HL-60 (cell line): ENCODE measurements around the gene AADACL3.
"Not testable (repeated sequence)": the region's sequence is repeated elsewhere in the genome, so short reads cannot be mapped to it uniquely, and the experiment has no call there.

ENCODE experiments used
- DNase-seq, 2 experiments: peaks; one replicate each; pipeline ENCODE4 v3.0.0-alpha.2; 2010 to 2020; ENCODE audit warnings: low read depth in 1 of 2, low spot score in 1 of 2
- H3K27ac ChIP-seq: fragments of 250-450 bp; sonication (Bioruptor Pico); replicated peaks from 2 replicates; pipeline ENCODE4 v1.5.1; 2020; ENCODE audit warnings: mild to moderate bottlenecking, moderate library complexity
- H3K27me3 ChIP-seq: fragments of 250-450 bp; sonication (Bioruptor Pico); 2 replicates; pipeline ENCODE4 v1.5.1; 2021; ENCODE audit warnings: mild to moderate bottlenecking, moderate library complexity; ENCODE audit not compliant: insufficient read depth, poor library complexity, severe bottlenecking
- H3K4me3 ChIP-seq: replicated peaks from 2 replicates; pipeline ENCODE4 v1.5.1; 2011; ENCODE audit warnings: mild to moderate bottlenecking, control low read depth, low read length; ENCODE audit not compliant: insufficient read depth
- GABPA ChIP-seq: IDR thresholded peaks from 2 replicates; pipeline ENCODE4 v1.6.1; 2012; ENCODE audit warnings: low read depth
- POLR2AphosphoS5 ChIP-seq: IDR thresholded peaks from 2 replicates; pipeline ENCODE4 v1.6.1; 2012; ENCODE audit warnings: low read depth
- SPI1 ChIP-seq: IDR thresholded peaks from 2 replicates; pipeline ENCODE4 v1.6.1; 2012; ENCODE audit warnings: low read depth, mild to moderate bottlenecking, borderline replicate concordance
- TF ChIP-seq, protein P1 (sequence below): IDR thresholded peaks from one replicate; pipeline ENCODE4 v1.5.1; 2011; ENCODE audit warnings: low read length, control low read depth, inconsistent platforms; ENCODE audit not compliant: insufficient read depth
- TF ChIP-seq, protein P2 (sequence below): IDR thresholded peaks from 2 replicates; pipeline ENCODE4 v1.6.1; 2012; ENCODE audit warnings: low read depth; ENCODE audit not compliant: insufficient replicate concordance

The AADACL3 gene

DNA sequence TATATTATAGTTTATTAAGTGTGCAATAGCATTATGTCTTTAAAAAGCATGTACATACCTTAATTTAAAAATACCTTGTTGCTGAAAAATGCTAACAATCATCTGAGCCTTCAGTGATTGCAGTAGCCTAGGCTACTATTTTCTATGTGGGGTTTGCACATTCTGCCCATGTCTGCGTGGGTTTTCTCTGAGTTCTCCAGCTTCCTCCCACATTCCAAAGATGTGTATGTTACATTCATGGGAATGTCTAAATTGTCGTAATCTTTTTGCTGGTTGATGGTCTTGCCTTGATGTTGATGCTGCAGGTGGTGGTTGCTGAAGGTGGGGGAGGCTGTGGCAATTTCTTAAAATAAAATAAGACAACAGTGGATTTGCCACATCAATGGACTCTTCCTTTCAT is 12.5 kb downstream of the AADACL3 start:
- H3K4me3 ChIP-seq, result no peak overlapping the region
- H3K27me3 ChIP-seq, result peaks cover under 1% of the 10 kb centered on the region
- no peak overlapping the region for H3K27ac ChIP-seq
- DNase-seq, result no peak
- TF ChIP-seq POLR2AphosphoS5 (no peak), GABPA (no peak), SPI1 (no peak)
- TF ChIP-seq, protein P1, sequence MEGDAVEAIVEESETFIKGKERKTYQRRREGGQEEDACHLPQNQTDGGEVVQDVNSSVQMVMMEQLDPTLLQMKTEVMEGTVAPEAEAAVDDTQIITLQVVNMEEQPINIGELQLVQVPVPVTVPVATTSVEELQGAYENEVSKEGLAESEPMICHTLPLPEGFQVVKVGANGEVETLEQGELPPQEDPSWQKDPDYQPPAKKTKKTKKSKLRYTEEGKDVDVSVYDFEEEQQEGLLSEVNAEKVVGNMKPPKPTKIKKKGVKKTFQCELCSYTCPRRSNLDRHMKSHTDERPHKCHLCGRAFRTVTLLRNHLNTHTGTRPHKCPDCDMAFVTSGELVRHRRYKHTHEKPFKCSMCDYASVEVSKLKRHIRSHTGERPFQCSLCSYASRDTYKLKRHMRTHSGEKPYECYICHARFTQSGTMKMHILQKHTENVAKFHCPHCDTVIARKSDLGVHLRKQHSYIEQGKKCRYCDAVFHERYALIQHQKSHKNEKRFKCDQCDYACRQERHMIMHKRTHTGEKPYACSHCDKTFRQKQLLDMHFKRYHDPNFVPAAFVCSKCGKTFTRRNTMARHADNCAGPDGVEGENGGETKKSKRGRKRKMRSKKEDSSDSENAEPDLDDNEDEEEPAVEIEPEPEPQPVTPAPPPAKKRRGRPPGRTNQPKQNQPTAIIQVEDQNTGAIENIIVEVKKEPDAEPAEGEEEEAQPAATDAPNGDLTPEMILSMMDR, result no peak
- TF ChIP-seq, protein P2, sequence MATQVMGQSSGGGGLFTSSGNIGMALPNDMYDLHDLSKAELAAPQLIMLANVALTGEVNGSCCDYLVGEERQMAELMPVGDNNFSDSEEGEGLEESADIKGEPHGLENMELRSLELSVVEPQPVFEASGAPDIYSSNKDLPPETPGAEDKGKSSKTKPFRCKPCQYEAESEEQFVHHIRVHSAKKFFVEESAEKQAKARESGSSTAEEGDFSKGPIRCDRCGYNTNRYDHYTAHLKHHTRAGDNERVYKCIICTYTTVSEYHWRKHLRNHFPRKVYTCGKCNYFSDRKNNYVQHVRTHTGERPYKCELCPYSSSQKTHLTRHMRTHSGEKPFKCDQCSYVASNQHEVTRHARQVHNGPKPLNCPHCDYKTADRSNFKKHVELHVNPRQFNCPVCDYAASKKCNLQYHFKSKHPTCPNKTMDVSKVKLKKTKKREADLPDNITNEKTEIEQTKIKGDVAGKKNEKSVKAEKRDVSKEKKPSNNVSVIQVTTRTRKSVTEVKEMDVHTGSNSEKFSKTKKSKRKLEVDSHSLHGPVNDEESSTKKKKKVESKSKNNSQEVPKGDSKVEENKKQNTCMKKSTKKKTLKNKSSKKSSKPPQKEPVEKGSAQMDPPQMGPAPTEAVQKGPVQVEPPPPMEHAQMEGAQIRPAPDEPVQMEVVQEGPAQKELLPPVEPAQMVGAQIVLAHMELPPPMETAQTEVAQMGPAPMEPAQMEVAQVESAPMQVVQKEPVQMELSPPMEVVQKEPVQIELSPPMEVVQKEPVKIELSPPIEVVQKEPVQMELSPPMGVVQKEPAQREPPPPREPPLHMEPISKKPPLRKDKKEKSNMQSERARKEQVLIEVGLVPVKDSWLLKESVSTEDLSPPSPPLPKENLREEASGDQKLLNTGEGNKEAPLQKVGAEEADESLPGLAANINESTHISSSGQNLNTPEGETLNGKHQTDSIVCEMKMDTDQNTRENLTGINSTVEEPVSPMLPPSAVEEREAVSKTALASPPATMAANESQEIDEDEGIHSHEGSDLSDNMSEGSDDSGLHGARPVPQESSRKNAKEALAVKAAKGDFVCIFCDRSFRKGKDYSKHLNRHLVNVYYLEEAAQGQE, result no peak

DNA sequence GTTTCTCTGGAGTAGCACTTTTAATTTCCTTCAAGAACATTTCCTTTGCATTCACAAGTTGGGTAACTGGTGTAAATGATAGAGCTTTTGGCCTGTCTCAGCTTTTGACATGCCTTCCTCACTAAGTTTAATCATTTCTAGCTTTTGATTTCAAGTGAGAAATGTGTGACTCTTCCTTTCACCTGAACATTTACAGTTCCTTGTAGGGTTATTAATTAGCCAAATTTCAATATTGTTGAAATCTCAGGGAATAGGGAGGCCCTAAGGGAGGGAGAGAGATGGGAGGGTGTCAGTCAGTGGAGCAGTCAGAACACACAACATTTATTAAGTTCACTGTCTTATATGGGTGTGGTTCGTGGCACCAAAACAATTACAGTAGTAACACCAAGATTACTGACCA is 14.2 kb downstream of the AADACL3 start:
- no peak for DNase-seq
- Histone ChIP-seq H3K4me3 (no peak overlapping the region), H3K27ac (no peak overlapping the region), H3K27me3 (peaks cover 8% of the 10 kb centered on the region)
- TF ChIP-seq GABPA (no peak), SPI1 (no peak), POLR2AphosphoS5 (no peak)
- TF ChIP-seq, protein P1, result no peak
- TF ChIP-seq, protein P2, result no peak

DNA sequence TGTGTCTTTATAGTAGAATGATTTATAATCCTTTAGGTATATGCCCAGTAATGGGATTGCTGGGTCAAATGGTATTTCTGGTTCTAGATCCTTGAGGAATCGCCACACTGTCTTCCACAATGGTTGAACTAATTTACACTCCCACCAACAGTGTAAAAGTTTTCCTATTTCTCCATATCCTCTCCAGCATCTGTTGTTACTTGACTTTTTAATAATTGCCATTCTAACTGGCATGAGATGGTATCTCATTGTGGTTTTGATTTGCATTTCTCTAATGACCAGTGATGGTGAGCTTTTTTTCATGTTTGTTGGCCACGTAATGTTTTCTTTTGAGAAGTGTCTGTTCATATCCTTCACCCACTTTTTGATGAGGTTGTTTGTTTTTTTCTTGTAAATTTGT is 15.2 kb downstream of the AADACL3 start:
- not testable (repeated sequence) for H3K27me3 ChIP-seq, H3K27ac ChIP-seq, H3K4me3 ChIP-seq, DNase-seq

DNA sequence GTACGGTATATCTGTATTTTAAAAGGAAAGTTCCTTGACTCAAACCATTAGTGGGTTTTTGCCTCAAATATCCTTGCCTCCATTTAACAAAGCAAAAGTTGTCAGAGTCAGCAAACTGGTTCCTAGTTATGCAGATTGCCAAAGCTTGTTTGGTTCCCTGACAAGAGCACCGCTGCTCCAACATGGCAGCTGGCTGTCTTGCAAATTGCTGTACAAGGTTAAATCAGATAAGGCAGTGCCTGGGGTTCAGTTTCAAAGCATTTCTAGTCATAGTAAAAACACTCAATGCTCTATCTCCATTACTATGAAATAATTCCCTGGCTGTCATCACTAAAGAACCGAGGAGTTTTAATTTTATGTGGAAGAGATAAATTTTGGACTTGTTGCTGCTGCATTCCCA is 18.7 kb downstream of the AADACL3 start:
- Histone ChIP-seq H3K4me3 (no peak overlapping the region), H3K27ac (no peak overlapping the region), H3K27me3 (peaks cover 8% of the 10 kb centered on the region)
- no peak for DNase-seq
- TF ChIP-seq, protein P1, result no peak
- TF ChIP-seq GABPA, result no peak
- TF ChIP-seq POLR2AphosphoS5, result no peak
- TF ChIP-seq, protein P2, result no peak
- TF ChIP-seq SPI1, result no peak
